Astrocyte of the cerebellum (primary cell): ENCODE measurements around the gene GADD45A.

Experiments
- DNase-seq: peaks from one replicate; pipeline ENCODE4 v3.0.0-alpha.2; 2011; ENCODE audit warnings: low read depth
- H3K4me3 ChIP-seq: 2 replicates; pipeline ENCODE4 v1.5.1; 2011; ENCODE audit warnings: mild to moderate bottlenecking, low read depth, low read length, moderate library complexity
- in situ Hi-C: cut with HindIII; loops from 2 replicates; pipeline ENCODE4 v1.10.0; 2017; ENCODE audit warnings: low sequenced_read_pairs
- TF ChIP-seq, protein P1 (sequence below): IDR thresholded peaks from 2 replicates; pipeline ENCODE4 v1.5.1; 2012; ENCODE audit warnings: low read length, low read depth, moderate library complexity, mild to moderate bottlenecking; ENCODE audit errors: missing control alignments

The GADD45A gene

GRCh38 chr1:67666636-67667035, 18.4 kb upstream of the GADD45A start:
- in situ Hi-C loops: no loop called here
- no peak for DNase-seq
- no peak overlapping the region for H3K4me3 ChIP-seq
- TF ChIP-seq, protein P1, sequence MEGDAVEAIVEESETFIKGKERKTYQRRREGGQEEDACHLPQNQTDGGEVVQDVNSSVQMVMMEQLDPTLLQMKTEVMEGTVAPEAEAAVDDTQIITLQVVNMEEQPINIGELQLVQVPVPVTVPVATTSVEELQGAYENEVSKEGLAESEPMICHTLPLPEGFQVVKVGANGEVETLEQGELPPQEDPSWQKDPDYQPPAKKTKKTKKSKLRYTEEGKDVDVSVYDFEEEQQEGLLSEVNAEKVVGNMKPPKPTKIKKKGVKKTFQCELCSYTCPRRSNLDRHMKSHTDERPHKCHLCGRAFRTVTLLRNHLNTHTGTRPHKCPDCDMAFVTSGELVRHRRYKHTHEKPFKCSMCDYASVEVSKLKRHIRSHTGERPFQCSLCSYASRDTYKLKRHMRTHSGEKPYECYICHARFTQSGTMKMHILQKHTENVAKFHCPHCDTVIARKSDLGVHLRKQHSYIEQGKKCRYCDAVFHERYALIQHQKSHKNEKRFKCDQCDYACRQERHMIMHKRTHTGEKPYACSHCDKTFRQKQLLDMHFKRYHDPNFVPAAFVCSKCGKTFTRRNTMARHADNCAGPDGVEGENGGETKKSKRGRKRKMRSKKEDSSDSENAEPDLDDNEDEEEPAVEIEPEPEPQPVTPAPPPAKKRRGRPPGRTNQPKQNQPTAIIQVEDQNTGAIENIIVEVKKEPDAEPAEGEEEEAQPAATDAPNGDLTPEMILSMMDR: no peak

GRCh38 chr1:67668660-67669059, 16.3 kb upstream of the GADD45A start:
- TF ChIP-seq, protein P1: no peak
- no peak overlapping the region for H3K4me3 ChIP-seq
- DNase-seq: no peak
- in situ Hi-C loops: no loop called here

GRCh38 chr1:67672260-67672803, 12.7 kb upstream of the GADD45A start:
- TF ChIP-seq, protein P1: no peak
- H3K4me3 ChIP-seq: no peak overlapping the region
- in situ Hi-C loops: no loop called here
- DNase-seq: no peak

DNA sequence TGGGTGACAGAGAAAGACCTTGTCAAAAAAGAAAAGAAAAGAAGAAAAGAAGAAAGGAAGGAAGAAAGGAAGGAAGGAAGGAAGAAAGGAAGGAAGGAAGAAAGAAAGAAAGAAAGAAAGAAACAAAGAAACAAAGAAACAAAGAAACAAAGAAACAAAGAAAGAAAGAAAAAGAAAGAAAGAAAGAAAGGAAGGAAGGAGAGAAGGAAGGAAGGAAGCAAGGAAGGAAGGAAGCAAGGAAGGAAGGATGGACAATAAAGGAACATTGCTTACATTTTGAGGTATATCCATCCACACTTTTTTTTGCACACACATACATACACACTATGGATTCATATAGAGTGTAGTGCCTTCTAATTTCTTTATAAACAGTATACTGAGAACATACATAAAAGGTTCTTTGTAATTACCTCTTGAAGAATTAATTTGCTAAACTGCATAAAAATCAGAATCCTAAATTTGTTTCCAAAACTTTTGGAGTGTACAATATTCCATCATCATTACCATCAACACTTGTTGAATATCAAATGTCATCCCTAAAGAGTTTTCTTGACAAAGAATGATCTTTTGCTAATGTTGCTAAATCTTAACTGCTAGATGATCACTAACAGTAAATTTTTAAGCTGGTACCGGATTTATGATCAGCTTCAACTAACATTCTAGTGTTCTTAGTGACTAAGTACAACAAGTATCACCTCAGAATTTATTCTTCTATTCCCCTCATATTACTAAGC, 11.4 kb upstream of the GADD45A start:
- H3K4me3 ChIP-seq: no peak overlapping the region
- in situ Hi-C loops: no loop called here
- TF ChIP-seq, protein P1: no peak
- no peak for DNase-seq

GRCh38 chr1:67674260-67675011, 10.6 kb upstream of the GADD45A start:
- TF ChIP-seq, protein P1: no peak
- in situ Hi-C loops: loop anchor here (25.0 kb wide), 1 partner anchor 137 kb away; no protein-coding TSS in a partner anchor
- DNase-seq: no peak
- no peak overlapping the region for H3K4me3 ChIP-seq

- TF ChIP-seq, protein P1: no peak
- H3K4me3 ChIP-seq: no peak overlapping the region
- in situ Hi-C loops: loop anchor here (25.0 kb wide), 1 partner anchor 138 kb away; no protein-coding TSS in a partner anchor
- DNase-seq: no peak
Observed at GRCh38 chr1:67675800-67676199, 9.2 kb upstream of the GADD45A start.
